HCT116 (cell line): ENCODE results near the gene PRKCD. TPM values are rescaled to one million over a fixed set of nuclear protein-coding genes. Genes with fewer than 3 reads are reported as not detected.

Experiments used
- ATAC-seq: fragments of 200-7000 bp; cut with Tn5 transposase; 2 replicates; pipeline ENCODE4 v1.9.1; 2020; ENCODE audit warnings: mild to moderate bottlenecking, moderate library complexity
- BruUV-seq: library from RNA; stranded (reverse); fragments of 400-500 nt; replicated peaks from 2 replicates; lab custom pipeline; 2021; lab: Mats Ljungman, UMichigan
- CTCF ChIA-PET: fragments of 300-600 bp; sonication (Branson Sonifier 250); formaldehyde crosslinking; loops from one replicate; lab custom pipeline; 2021; ENCODE audit warnings: antibody characterized with exemption; lab: Charles Lee
- POLR2A ChIA-PET: fragments of 300-600, 350-600 bp; sonication (Branson Sonifier 250); formaldehyde crosslinking; loops from one replicate; lab custom pipeline; 2021; ENCODE audit warnings: antibody characterized with exemption; lab: Charles Lee
- RAD21 ChIA-PET, 2 experiments: fragments of 300-600 bp; sonication (Branson Sonifier 250); formaldehyde crosslinking; loops; one replicate each; lab custom pipeline; 2023; ENCODE audit warnings: low total read pairs in 2 of 2; ENCODE audit not compliant: uncharacterized antibody in 2 of 2, unreplicated experiment in 2 of 2, low non-redundant PET in 1 of 2; lab: Charles Lee
- DNase-seq: peaks from one replicate; pipeline ENCODE4 v3.0.0-alpha.2; 2010; ENCODE audit warnings: low read depth, low spot score
- H2AFZ ChIP-seq: fragments of 200-600 bp; shearing (Covaris generic), sonication (generic); 2 replicates; pipeline ENCODE4 v1.6.1; 2017; ENCODE audit warnings: low read depth, mixed run types, mixed read lengths, antibody characterized with exemption, low read length; ENCODE audit not compliant: poor library complexity, severe bottlenecking
- H3K27ac ChIP-seq: 2 replicates; pipeline ENCODE4 v1.5.1; 2012; ENCODE audit warnings: low read depth, low read length
- H3K27me3 ChIP-seq: fragments of 200-600 bp; sonication (generic); 2 replicates; pipeline ENCODE4 v1.6.1; 2016; ENCODE audit warnings: mixed run types, low read length, mixed read lengths; ENCODE audit not compliant: insufficient read depth
- H3K36me3 ChIP-seq, 2 experiments: fragments of 200-500 bp in 1 of 2; fragments of 200-600 bp in 1 of 2; sonication (Bioruptor generic) in 1 of 2; sonication (generic) in 1 of 2; 2 replicates each; pipeline versions ENCODE4 v1.5.1 to v1.6.1; 2014 to 2016; ENCODE audit warnings: low read length in 2 of 2, inconsistent platforms in 1 of 2, mixed read lengths in 1 of 2, mixed run types in 1 of 2; ENCODE audit not compliant: insufficient read depth in 2 of 2, control insufficient read depth in 1 of 2
- H3K4me1 ChIP-seq, 2 experiments: fragments of 200-600 bp in 1 of 2; sonication (generic) in 1 of 2; 2 replicates each; pipeline versions ENCODE4 v1.5.1 to v1.6.1; 2012 to 2017; ENCODE audit warnings: low read length in 2 of 2, inconsistent platforms in 1 of 2, mild to moderate bottlenecking in 1 of 2, mixed read lengths in 1 of 2, mixed run types in 1 of 2, moderate library complexity in 1 of 2; ENCODE audit not compliant: insufficient read depth in 2 of 2, control insufficient read depth in 1 of 2
- H3K4me2 ChIP-seq: fragments of 200-600 bp; sonication (generic); 2 replicates; pipeline ENCODE4 v1.6.1; 2017; ENCODE audit warnings: mixed run types, low read length, mixed read lengths
- H3K4me3 ChIP-seq, 2 experiments: fragments of 200-600 bp in 1 of 2; sonication (generic) in 1 of 2; replicated peaks in 1 of 2; 2 replicates each; pipeline ENCODE4 v1.5.1; 2011 to 2016; ENCODE audit warnings: low read length in 2 of 2, control low read depth in 1 of 2, low read depth in 1 of 2, mild to moderate bottlenecking in 1 of 2, mixed read lengths in 1 of 2, mixed run types in 1 of 2
- H3K79me2 ChIP-seq: fragments of 200-600 bp; sonication (generic); 2 replicates; pipeline ENCODE4 v1.6.1; 2017; ENCODE audit warnings: mild to moderate bottlenecking, mixed run types, low read length, moderate library complexity, mixed read lengths; ENCODE audit not compliant: insufficient read depth
- H3K9ac ChIP-seq: fragments of 200-600 bp; sonication (generic); 2 replicates; pipeline ENCODE4 v1.6.1; 2016; ENCODE audit warnings: low read length, mixed read lengths
- H3K9me2 ChIP-seq: fragments of 200-600 bp; sonication (generic), shearing (Covaris generic); 2 replicates; pipeline ENCODE4 v1.6.1; 2017; ENCODE audit warnings: mixed run types, mild to moderate bottlenecking, moderate library complexity; ENCODE audit not compliant: insufficient read depth
- H3K9me3 ChIP-seq, 2 experiments: fragments of 200-500 bp in 1 of 2; fragments of 200-600 bp in 1 of 2; sonication (Bioruptor generic) in 1 of 2; sonication (generic) in 1 of 2; 2 replicates each; pipeline ENCODE4 v1.6.1; 2014 to 2017; ENCODE audit warnings: low read length in 2 of 2, mixed read lengths in 2 of 2, inconsistent platforms in 1 of 2, low read depth in 1 of 2, mild to moderate bottlenecking in 1 of 2, mixed run types in 1 of 2, moderate library complexity in 1 of 2; ENCODE audit not compliant: control insufficient read depth in 1 of 2, insufficient read depth in 1 of 2
- H4K20me1 ChIP-seq: fragments of 200-600 bp; sonication (generic), shearing (Covaris generic); 2 replicates; pipeline ENCODE4 v1.6.1; 2017; ENCODE audit warnings: mixed run types, mild to moderate bottlenecking, moderate library complexity; ENCODE audit not compliant: insufficient read depth
- ATF3 ChIP-seq: IDR thresholded peaks from 2 replicates; pipeline ENCODE4 v1.6.1; 2012
- CBX3 ChIP-seq: IDR thresholded peaks from 2 replicates; pipeline ENCODE4 v1.6.1; 2012; ENCODE audit warnings: low read depth
- CEBPB ChIP-seq: IDR thresholded peaks from 2 replicates; pipeline ENCODE4 v1.6.1; 2012; ENCODE audit warnings: low read depth
- CTCF ChIP-seq, 3 experiments: fragments of 200-600 bp in 1 of 3; sonication (generic) in 1 of 3; IDR thresholded peaks in 2 of 3; conservative IDR thresholded peaks in 1 of 3; 2 replicates each; pipeline ENCODE4 v1.5.1; 2012 to 2017; ENCODE audit warnings: low read depth in 2 of 3, low read length in 2 of 3, antibody characterized with exemption in 1 of 3, borderline replicate concordance in 1 of 3, control low read depth in 1 of 3, mild to moderate bottlenecking in 1 of 3, mixed read lengths in 1 of 3, mixed run types in 1 of 3, moderate library complexity in 1 of 3; ENCODE audit not compliant: insufficient read depth in 1 of 3
- EGR1 ChIP-seq: IDR thresholded peaks from 2 replicates; pipeline ENCODE4 v1.6.1; 2012; ENCODE audit warnings: low read depth
- JUND ChIP-seq: IDR thresholded peaks from 2 replicates; pipeline ENCODE4 v1.6.1; 2012
- RAD21 ChIP-seq: IDR thresholded peaks from 2 replicates; pipeline ENCODE4 v1.6.1; 2012; ENCODE audit warnings: low read depth, mild to moderate bottlenecking
- REST ChIP-seq: IDR thresholded peaks from 2 replicates; pipeline ENCODE4 v1.6.1; 2012; ENCODE audit warnings: low read depth
- SIN3A ChIP-seq: IDR thresholded peaks from 2 replicates; pipeline ENCODE4 v1.6.1; 2012; ENCODE audit warnings: low read depth
- SP1 ChIP-seq: IDR thresholded peaks from 2 replicates; pipeline ENCODE4 v1.6.1; 2012; ENCODE audit warnings: low read depth
- YY1 ChIP-seq: IDR thresholded peaks from 2 replicates; pipeline ENCODE4 v1.6.1; 2011; ENCODE audit warnings: low read length, low read depth, moderate library complexity, mild to moderate bottlenecking; ENCODE audit not compliant: insufficient replicate concordance; ENCODE audit errors: extremely low read depth
- intact Hi-C: fragments of 100-400 bp; cut with micrococcal nuclease; formaldehyde crosslinking; loops from 2 replicates; pipeline ENCODE4 v1.10.0; 2022
- total RNA-seq: library from RNA; stranded (reverse); gene quantifications from one replicate; pipeline ENCODE4 v1.2.1, GENCODE V29; 2021; ENCODE audit not compliant: unreplicated experiment

PRKCD gene
- total RNA-seq, 1 experiment from 2014 or later = 34.4 TPM

- TF ChIP-seq CTCF (IDR thresholded peaks at IDR 0.05 in 2 of 3, conservative IDR thresholded peaks at IDR 0.05 in 1 of 3; ENCODE audit: borderline replicate concordance in 1 of 3, insufficient read depth in 1 of 3, low read depth in 2 of 3, low read length in 2 of 3) (no peak), ATF3 (no peak), SIN3A (no peak), SP1 (no peak), RAD21 (no peak), EGR1 (no peak)
Observed at GRCh38 chr3:53169832-53170324, 8.9 kb downstream of the PRKCD start (continued).

- CTCF ChIA-PET = no interaction called here
Observed at GRCh38 chr3:53170325-53171063, 9.5 kb downstream of the PRKCD start.

More at GRCh38 chr3:53170325-53171063, 9.5 kb downstream of the PRKCD start:
- ATAC-seq (no peak), DNase-seq (no peak)
- no peaks in the 10 kb centered on the region for H3K27me3 ChIP-seq
- POLR2A ChIA-PET = interaction anchor here (1.3 kb wide), 1 partner anchor 10 kb away, joined by 4 read pairs; no protein-coding TSS in a partner anchor
- H4K20me1 ChIP-seq = no peaks in the 10 kb centered on the region
- RAD21 ChIA-PET = no interaction called here
- intact Hi-C loops = no loop called here
- BruUV-seq = no TSS peak
- no peaks in the 10 kb centered on the region for H3K9me2 ChIP-seq
- no peak for TF ChIP-seq CEBPB
- TF ChIP-seq YY1 = no peak
- TF ChIP-seq REST = no peak
- no peak for TF ChIP-seq JUND
- TF ChIP-seq SP1 = no peak
- TF ChIP-seq CBX3 = no peak
- no peak overlapping the region for H3K4me3 ChIP-seq
- H3K79me2 ChIP-seq = peaks cover 43% of the 10 kb centered on the region; the same call in 1 of the 2 replicates
- H3K9me3 ChIP-seq = no peaks in the 10 kb centered on the region
- H3K9ac ChIP-seq = no peak overlapping the region
- peaks cover 0 to 8% of the 10 kb centered on the region in 2 experiments; a peak in 1 of 4 replicates for H3K4me1 ChIP-seq
- no peak overlapping the region for H3K4me2 ChIP-seq
- peaks cover 0 to 3% of the 10 kb centered on the region in 2 experiments; a peak in 1 of 4 replicates for H3K36me3 ChIP-seq
- H3K27ac ChIP-seq = no peak overlapping the region
- no peak overlapping the region for H2AFZ ChIP-seq
